CD1c-positive myeloid dendritic cell (primary cell): Measurements from ENCODE around the gene RNF224.
"Not testable (repeated sequence)": the region's sequence is repeated elsewhere in the genome, so short reads cannot be mapped to it uniquely, and the experiment has no call there.

Experiments used
- DNase-seq: peaks from one replicate; pipeline ENCODE4 v3.0.0-alpha.2; 2016; ENCODE audit errors: extremely low spot score

The RNF224 gene

GRCh38 chr9:137254624-137255447, 27.5 kb downstream of the RNF224 start, which contains the start of gene NELFB:
Gene NELFB (plus strand): TSS chr9:137255327.
- peak; percentile 95 for DNase-seq

- no peak for DNase-seq
Observed at GRCh38 chr9:137255448-137256114, 28.3 kb downstream of the RNF224 start.

- DNase-seq, result no peak
Observed at GRCh38 chr9:137256362-137256761, 29.1 kb downstream of the RNF224 start.

- no peak for DNase-seq
Observed at GRCh38 chr9:137256856-137257255, 29.6 kb downstream of the RNF224 start.

- not testable (repeated sequence) for DNase-seq
Observed at GRCh38 chr9:137262173-137262908, 35.0 kb downstream of the RNF224 start.

- DNase-seq, result no peak
Observed at GRCh38 chr9:137262909-137263285, 35.6 kb downstream of the RNF224 start.

GRCh38 chr9:137263506-137263905, 36.2 kb downstream of the RNF224 start:
- no peak for DNase-seq

GRCh38 chr9:137264067-137264466, 36.8 kb downstream of the RNF224 start:
- DNase-seq, result no peak

- no peak for DNase-seq
Observed at GRCh38 chr9:137265496-137266161, 38.3 kb downstream of the RNF224 start.

GRCh38 chr9:137266162-137266527, 38.8 kb downstream of the RNF224 start:
- DNase-seq, result no peak

GRCh38 chr9:137266585-137267453, 39.5 kb downstream of the RNF224 start:
- no peak for DNase-seq

- DNase-seq, result no peak
Observed at GRCh38 chr9:137267933-137268355, 40.6 kb downstream of the RNF224 start.

GRCh38 chr9:137268538-137269201, 41.4 kb downstream of the RNF224 start:
- no peak for DNase-seq

GRCh38 chr9:137269231-137269772, 42.0 kb downstream of the RNF224 start:
- DNase-seq, result no peak

GRCh38 chr9:137270929-137271695, 43.8 kb downstream of the RNF224 start:
- DNase-seq, result no peak

- DNase-seq, result no peak
Observed at GRCh38 chr9:137271696-137272076, 44.4 kb downstream of the RNF224 start.

GRCh38 chr9:137272241-137273094, 45.2 kb downstream of the RNF224 start:
- no peak for DNase-seq

GRCh38 chr9:137273095-137273490, 45.8 kb downstream of the RNF224 start:
- DNase-seq, result no peak
